Activated effector memory CD4-positive, alpha-beta T cell treated with Interleukin-2 at 50 U/mL for 16 hours (primary cell): ENCODE results near the gene TBC1D2.

Source experiments
- DNase-seq: peaks from one replicate; pipeline ENCODE4 v3.0.0-alpha.2; 2020

The TBC1D2 gene

DNA sequence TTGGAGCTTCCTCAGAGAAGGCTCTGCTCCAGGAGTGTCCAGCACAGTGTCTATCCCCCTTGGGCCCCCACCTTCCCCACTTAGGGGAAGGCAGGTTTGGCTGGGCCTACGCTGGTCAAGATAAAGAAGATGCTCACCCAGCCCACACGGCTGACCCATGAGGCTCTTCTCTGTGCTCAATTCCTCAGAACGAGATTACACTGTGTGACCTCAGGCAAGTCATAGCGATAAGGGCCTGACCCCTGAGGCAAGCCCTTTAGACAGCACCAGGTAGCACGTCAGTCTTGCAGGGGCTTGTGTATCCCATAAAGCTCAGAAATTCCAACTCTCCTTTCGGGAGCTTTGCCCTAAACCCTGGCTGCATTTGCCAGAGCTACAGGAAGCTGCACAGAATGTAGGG, 95.7 kb downstream of the TBC1D2 start:
- DNase-seq, result no peak

DNA sequence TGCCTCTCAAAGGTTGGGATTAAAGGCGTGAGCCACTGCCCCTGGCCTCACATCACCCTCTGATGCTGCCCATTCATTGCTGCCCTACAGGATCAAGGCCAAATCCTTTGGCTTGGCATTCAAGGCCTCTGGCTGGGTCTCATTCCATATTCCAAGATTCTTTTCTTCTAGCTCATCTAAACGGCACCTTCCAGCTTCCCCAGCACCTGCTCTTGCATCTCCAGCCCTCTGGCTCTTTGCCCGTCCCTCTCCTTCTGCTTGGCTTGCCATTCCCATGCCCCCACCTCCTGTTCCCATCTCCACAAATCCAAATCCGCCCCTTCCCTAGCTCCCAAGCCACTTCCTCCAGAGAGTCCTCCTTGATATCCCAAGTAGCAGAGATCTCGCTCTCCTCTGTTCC, 96.1 kb downstream of the TBC1D2 start:
- no peak for DNase-seq

DNA sequence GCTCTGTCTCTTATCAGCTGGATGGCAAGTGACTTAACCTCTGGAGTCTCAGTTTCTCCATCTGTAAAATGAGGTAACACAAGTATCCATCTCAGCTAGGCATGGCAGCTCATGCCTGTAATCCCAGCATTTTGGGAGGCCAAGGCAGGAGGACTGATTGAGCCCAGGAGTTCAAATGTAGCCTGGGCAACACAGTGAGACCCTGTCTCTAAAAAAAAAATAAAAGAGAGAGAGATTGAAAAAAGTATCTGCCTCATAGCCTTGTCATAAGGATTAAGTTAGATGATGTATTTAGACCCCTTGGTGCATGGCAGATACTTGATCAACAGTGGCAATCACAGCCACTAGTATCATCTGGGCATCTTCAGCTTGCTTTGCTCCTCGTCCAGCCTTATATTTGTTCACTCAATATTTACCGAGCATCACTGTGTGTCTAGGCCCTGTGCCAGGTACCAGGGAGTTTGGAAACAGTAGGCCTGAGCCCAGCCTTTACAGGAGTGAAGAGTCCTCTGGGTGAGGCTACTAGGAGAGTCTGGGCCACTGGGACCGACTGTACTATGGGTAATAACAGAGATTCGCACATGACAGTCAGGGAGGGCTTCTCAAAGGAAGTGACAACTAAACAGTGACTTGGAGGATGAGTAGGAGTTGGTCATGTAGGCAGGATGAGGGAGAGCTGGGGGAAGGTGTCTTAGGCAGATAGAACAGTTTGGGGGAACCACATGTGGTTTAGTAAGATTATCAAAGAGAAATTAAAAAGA, 97.2 kb downstream of the TBC1D2 start:
- no peak for DNase-seq

DNA sequence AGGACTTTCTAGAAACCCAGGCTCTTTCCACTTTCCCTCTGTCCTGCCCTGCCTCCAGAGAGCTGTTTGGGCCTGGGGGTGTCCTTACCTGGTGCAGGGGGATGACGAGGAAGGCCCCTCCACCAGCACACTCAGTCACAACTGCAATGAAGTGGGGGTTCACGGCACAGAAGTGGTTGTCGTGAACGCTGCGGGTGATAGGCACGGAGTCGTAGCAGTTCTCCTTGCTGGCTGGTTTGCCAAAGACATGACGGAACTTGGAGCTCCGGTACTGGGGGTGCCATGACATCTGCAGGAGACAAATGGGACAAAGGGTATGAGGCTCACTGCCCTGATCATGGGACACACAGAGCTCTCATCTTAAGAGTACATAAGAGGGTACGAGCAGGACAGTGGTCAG, 98.1 kb downstream of the TBC1D2 start:
- DNase-seq, result no peak

DNA sequence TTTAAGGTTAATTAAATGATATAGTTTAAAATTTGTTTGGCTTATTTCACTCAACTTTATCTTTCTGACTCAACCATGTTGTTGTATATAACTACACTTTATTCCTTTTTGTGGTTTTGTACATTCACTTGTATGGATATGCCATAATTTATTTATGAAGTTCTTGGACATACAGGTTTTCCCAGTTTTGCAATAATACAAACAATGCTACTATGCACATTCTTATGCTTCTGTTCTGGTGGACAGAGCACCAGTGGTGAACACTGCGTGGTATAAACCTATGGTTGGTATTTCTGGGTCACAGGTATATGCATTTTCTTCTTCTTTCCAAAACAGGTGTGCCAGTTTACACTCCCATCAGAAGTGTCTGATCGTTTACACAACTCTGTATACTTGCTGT, 100.8 kb downstream of the TBC1D2 start:
- no peak for DNase-seq

DNA sequence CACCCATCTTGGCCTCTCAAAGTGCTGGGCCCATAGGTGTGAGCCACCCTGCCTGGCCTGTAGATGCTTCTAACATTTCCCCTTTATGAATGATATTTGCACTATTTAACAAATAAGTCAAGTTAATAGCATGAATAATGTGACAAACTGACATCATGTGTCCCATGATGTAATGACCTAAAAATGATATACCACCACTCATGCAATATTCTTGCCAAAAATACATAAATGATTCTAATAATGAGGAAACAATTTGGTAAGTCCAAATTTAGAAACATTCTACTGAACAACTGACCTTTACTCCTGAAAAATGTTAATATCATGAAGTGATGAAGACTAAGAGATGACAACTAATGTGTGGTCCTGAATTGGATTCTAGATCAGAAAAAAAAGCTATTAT, 102.9 kb downstream of the TBC1D2 start:
- DNase-seq, result no peak

DNA sequence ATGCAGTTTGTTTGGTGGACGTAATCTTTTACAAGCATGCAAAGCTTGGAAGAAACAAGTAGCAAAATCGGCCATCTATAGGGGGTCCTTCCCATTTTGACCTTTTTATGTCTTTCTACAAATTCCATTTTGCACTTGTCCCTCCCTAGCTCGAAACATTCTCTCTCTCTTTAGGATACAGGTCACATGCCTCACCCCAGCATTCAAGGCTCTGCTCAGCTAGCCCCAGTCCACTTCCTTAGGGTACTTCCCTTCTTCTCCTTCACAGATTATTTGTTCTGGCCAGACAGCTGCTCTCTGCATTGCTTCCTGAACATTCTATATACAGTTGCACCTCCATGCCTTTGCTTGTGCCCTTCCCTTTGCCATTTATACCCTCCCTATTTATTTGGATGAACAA, 104.7 kb downstream of the TBC1D2 start:
- no peak for DNase-seq

DNA sequence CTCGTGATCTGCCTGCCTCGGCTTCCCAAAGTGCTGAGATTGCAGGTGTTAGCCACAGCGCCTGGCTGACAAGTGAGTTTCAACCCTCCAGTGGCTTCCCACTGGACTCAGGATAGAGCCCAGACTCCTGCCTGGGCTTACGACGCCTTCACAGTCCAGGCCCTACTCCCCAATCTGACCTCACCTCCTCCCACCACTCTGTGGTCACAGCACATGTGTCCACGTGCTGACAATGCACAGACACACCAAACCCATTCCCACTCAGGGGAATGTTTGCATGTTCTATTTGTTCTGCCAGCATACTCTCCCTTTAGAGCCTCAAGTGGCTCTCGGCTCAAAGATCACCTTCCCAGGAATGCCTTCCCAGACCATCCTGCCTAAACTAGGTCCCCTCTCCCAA, 105.3 kb downstream of the TBC1D2 start:
- DNase-seq, result no peak

DNA sequence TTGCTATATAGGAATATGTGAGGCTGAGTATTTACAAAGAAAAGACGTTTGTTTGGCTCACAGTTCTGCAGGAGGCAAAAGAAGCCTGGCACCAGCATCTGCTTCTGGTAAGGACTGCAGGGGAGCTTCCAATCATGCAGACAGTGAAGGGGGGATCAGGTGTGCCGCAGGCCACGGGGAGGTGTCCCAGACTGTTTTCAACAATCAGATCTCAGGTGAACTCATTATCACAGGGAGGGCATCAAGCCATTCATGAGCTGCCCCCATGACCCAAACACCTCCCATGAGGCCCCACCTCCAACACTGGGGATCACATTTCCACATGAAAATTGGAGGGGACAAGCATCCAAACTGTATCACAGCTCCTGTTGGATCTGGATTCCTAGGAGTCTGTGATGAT, 106.0 kb downstream of the TBC1D2 start:
- no peak for DNase-seq
